DLD1 (cell line): ENCODE data around the gene FHIT.

Experiments used
- in situ Hi-C: cut with HindIII; loops from 2 replicates; pipeline ENCODE4 v1.10.0; 2017; ENCODE audit warnings: low sequenced_read_pairs

The FHIT gene

DNA sequence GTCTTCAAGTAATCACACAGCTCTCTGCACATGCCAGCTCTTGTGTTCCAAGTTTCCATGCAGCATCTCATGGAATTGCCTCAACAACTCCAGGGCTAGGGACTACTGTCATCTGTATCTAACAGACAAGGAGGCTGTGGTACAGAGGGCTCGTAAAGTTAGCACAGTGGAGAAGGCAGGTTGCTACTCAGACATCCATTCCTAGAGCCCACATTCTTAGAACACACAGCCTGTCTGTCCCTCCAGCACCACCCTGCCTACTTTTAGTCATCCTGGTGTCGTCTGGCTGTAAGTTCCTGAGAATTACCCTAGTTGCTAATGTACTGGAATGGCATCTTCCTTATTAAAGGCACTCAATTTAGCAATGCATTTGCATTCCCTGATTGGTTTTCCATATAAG is 862.5 kb downstream of the FHIT start:
- in situ Hi-C loops = no loop called here

DNA sequence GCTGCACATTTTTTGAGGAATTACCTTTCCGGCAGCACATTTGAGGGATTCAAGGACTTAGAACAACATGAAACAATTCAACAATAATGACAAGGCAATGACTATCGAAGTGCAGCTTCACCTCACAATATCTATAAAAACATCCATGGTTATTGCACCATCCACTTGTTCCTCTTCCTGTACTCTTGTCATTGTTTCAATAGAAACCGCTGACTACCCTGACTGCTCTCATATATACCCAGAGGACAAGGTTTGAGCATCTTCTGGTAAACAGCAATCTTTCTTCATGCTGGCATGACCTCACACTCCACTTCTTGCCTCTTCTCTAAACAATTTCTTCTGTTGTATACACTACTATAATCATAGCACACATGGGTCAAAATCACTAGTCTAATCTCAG is 864.9 kb downstream of the FHIT start:
- in situ Hi-C loops = no loop called here

GRCh38 chr3:60384341-60384740 is 866.9 kb downstream of the FHIT start:
- in situ Hi-C loops = no loop called here

GRCh38 chr3:60383345-60383744 is 867.9 kb downstream of the FHIT start:
- in situ Hi-C loops = no loop called here

DNA sequence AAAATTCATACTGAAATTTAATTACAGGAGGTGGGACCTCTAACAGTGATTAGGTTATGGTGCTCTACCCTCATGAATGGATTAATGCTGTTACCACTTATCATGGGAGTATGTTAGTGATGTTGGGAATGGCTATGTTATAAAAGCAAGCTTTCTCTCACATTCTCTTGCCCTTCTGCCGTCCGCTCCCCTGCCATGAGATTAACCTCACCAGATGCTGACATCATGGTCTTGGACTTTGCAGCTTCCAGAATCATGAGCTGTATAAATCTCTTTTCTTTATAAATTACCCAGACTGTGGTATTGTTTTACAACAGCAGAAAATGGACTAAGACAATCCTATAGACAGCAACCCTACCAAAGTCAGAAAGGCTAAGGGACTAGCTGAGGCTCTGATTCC is 884.8 kb downstream of the FHIT start:
- in situ Hi-C loops = loop anchor here (25.0 kb wide), 1 partner anchor 271 kb away; no protein-coding TSS in a partner anchor

- in situ Hi-C loops = loop anchor here (25.0 kb wide), 1 partner anchor 272 kb away; no protein-coding TSS in a partner anchor
Measured at GRCh38 chr3:60365360-60365759, 885.9 kb downstream of the FHIT start.

DNA sequence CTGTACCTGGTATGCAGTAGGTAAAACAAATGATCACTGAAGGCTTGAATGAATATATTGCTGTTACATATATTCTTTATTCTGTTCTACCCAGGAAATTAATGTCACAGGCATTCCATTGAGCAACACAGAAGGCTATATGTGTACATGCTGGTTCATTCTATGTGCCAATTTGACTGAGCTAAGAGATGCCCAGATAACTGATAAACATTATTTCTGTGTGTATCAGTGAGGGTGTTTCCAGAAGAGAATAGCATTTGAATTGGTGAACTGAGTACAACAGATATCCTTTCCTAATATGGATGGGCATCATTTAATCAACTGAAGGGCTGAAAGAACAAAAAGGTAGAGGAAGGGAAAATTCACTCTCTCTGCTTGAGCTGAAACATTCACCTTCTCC is 886.8 kb downstream of the FHIT start:
- in situ Hi-C loops = loop anchor here (25.0 kb wide), 1 partner anchor 273 kb away; no protein-coding TSS in a partner anchor

DNA sequence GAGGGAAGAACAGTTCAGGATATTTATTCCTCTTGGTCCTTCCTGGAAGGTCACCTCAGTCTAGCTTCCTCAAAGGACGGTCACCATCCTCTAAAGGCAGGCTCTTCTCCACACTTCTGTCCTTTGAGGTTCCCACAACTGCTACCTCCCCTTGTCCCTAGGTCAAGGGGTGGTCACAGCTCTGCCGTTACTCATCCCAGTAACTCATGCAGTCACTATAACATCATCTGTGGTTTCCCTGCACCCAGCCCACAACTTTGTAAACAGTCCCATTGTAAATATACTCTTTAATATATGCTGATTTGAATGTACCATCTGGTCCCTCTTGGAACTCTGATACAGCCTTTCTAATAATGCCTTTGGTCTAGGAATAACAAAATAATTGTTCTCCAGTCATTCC is 887.4 kb downstream of the FHIT start:
- in situ Hi-C loops = loop anchor here (25.0 kb wide), 1 partner anchor 273 kb away; no protein-coding TSS in a partner anchor

GRCh38 chr3:60355825-60356224 is 895.4 kb downstream of the FHIT start:
- in situ Hi-C loops = loop anchor here (25.0 kb wide), 1 partner anchor 281 kb away; no protein-coding TSS in a partner anchor

- in situ Hi-C loops = loop anchor here (25.0 kb wide), 1 partner anchor 286 kb away; no protein-coding TSS in a partner anchor
Measured at GRCh38 chr3:60351481-60351880, 899.8 kb downstream of the FHIT start.

DNA sequence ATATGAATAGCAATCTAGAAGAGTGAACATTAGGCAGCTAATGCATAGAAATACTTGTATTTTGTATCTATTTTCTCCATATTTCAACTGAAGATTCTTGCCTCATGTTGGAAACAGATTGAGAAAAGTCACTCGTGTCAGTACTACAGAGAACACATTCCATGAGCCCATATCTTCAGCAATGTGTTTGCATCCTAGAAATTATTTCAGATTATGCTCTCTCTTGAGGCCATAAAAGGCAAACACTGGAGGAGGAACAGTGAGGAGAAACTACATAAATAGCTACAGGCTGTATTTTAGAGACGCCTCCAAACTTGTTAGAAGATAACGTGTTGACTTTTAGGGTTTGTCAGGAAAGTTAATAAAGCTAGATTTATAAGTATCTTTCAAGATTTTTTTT is 906.9 kb downstream of the FHIT start:
- in situ Hi-C loops = no loop called here

DNA sequence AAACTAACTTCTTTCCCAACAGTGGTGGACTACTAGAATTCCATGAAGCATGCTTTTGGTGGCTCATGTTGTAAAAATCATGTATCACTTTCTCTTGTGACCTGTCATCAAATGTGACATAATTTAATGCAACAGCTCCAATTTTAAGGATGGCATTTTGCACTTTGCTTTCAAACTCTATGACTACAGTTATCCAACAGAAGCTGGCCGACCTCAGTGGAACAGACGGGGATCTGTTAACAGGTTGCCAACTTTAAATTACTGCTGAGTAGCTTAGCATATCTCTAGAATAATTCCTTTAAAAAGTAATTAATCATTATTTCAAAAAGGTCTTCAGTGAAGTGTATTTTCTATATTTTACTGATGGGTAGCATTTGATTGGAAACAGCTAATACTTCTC is 907.4 kb downstream of the FHIT start:
- in situ Hi-C loops = no loop called here

- in situ Hi-C loops = no loop called here
Measured at GRCh38 chr3:60339304-60339703, 911.9 kb downstream of the FHIT start.

- in situ Hi-C loops = no loop called here
Measured at GRCh38 chr3:60337421-60337820, 913.8 kb downstream of the FHIT start.

GRCh38 chr3:60336061-60336460 is 915.2 kb downstream of the FHIT start:
- in situ Hi-C loops = no loop called here

DNA sequence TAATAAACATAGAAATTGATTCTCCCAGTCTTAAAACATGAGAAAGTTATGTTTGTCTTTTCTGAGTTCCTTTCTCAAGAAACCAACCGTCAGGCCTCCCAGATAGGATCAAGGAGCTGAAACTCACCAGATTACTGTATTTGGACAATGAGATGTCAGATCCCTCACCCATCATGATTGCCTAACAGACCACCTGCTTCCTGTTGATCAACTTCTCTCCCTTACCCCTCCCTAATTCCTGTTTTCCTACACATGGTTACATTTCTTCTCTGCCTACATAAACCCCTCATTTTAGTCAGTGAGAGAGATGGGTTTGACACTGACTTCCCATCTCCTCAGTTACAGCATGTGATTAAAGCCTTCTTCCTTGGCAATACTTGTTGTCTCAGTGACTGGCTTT is 917.5 kb downstream of the FHIT start:
- in situ Hi-C loops = no loop called here

- in situ Hi-C loops = no loop called here
Measured at GRCh38 chr3:60330107-60330506, 921.1 kb downstream of the FHIT start.

DNA sequence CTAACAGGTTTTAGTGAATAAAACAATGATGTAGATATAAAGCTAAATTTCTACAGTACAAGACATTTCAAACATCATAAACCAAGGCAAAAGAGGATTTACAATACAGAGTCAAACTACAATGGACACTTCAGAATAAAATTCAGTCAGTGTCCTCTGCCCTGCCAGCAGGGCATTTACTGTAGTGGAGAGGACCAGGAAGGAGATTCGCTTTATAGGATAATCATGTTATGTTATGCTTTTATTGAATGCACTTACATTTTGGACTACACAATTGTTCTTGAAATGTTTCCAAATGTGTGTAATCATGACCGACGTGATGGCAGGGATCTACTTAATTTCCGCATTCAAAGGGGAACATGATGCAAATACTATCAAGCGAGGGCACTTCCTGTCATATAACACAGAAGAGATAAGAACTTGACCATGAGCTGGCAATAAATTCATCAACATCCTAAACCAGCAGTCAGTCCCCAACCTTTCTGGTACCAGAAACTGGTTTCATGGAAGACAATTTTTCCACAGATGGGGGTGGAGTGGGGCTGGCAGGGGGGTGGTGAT is 925.6 kb downstream of the FHIT start:
- in situ Hi-C loops = no loop called here

- in situ Hi-C loops = no loop called here
Measured at GRCh38 chr3:60323651-60324050, 927.6 kb downstream of the FHIT start.

DNA sequence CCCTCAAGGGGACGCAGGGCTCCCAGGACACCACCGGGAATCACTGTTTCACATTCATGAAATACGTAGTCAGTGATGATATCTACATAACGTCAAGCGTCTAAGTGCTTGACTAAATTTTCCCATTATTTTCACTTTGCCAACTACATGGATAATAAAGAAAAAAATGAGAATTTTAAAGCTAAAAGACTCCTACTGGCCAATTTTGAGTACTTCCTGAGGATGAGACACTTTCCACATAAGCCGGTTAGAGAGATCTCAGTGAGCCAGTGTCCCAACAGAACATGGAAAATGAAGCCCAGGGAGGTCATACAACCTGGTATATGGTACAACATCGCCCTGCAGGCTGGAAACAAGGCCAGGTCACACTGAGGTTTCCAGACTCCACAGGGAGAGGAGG is 928.1 kb downstream of the FHIT start:
- in situ Hi-C loops = no loop called here

DNA sequence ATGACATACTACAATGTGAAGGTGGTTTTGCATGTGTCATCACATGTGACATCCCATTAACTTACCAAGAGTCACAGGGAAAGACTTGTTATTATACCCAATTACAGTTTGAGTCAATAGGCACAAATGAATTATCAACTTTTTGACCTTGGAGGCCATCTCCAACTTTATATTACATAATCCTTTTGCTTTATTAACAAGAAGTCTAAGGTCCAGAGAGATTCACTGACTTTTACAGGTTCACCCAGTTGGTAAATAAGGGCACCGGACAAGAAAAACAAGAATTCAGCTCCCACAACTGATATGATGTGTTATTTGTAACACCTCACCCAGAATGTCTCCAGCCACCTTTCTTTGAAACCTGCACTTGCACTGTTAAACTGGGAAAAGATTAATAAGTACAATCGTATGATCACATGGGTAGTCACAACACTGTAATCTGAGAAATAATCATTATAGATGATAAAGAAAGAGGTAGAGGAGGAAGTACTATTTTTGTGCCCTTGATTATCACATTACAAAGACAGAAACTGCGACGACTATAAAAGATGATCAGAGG is 928.9 kb downstream of the FHIT start:
- in situ Hi-C loops = no loop called here

GRCh38 chr3:60319179-60319858 is 931.9 kb downstream of the FHIT start:
- in situ Hi-C loops = no loop called here
